Thoracic aorta (tissue), 2 donors: Measurements from ENCODE around the gene NPVF. TPM values are rescaled to one million over a fixed set of nuclear protein-coding genes. Genes with fewer than 3 reads are reported as not detected.

Source experiments
- ATAC-seq: fragments of 150-250 bp; one replicate; pipeline ENCODE4 v1.8.0; 2017; ENCODE audit warnings: low read depth; ENCODE audit not compliant: insufficient number of reproducible peaks, low FRiP score
- DNase-seq: peaks from one replicate; pipeline ENCODE4 v3.0.0-alpha.2; 2020; ENCODE audit warnings: low spot score
- H3K27ac ChIP-seq, 2 donors: fragments of 200-600 bp; sonication (generic); 1 replicate in 1 of 2; 2 replicates in 1 of 2; pipeline ENCODE4 v1.5.1; 2016; ENCODE audit warnings: mild to moderate bottlenecking in 2 of 2, moderate library complexity in 2 of 2
- H3K27me3 ChIP-seq: fragments of 200-600 bp; sonication (generic); replicated peaks from 2 replicates; pipeline ENCODE4 v1.6.0; 2016; ENCODE audit warnings: mild to moderate bottlenecking; ENCODE audit not compliant: insufficient read depth
- H3K36me3 ChIP-seq: fragments of 200-600 bp; sonication (generic); one replicate; pipeline ENCODE4 v1.5.1; 2016
- H3K4me1 ChIP-seq, 2 donors: fragments of 200-600 bp; sonication (generic); 1 replicate in 1 of 2; 2 replicates in 1 of 2; pipeline versions ENCODE4 v1.5.1 to v1.6.0; 2016; ENCODE audit warnings: low read depth in 2 of 2, mild to moderate bottlenecking in 1 of 2; ENCODE audit not compliant: control insufficient read depth in 1 of 2
- H3K4me3 ChIP-seq: fragments of 200-600 bp; sonication (generic); 2 replicates; pipeline ENCODE4 v1.5.1; 2016; ENCODE audit warnings: mild to moderate bottlenecking
- H3K9me3 ChIP-seq: fragments of 200-600 bp; sonication (generic); 2 replicates; pipeline ENCODE4 v1.5.1; 2016
- total RNA-seq, 2 donors: library from RNA; depleted of rRNA; stranded (reverse); fragments of >200 nt; gene quantifications; one replicate each; pipeline versions ENCODE4 v1.1.0 to v1.2.3, GENCODE V29; 2016
- TF ChIP-seq, protein P1 (sequence below): fragments of 200-600 bp; sonication (generic); IDR thresholded peaks from one replicate; pipeline ENCODE4 v1.5.1; 2019; ENCODE audit warnings: antibody characterized with exemption

The NPVF gene
- total RNA-seq, 2 donors from 2014 or later, result not detected

DNA sequence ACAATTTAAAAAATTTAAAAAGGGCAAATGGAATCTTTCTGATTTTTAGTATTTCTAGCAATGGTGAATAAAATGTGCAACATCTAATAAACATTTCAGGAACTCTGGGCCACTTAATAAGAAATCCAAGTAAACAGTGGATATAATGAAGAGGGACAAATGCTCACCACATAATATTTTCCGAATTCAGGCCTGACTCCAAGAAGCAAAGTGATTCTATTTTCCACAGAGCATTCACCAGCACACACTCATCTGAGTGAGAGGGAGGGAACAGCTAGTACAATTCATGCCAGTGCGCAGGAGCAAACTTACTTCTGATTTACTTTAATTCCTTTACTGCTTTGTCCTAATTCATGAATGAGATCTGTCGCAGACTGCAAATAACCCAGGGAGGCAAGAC, 10.1 kb downstream of the NPVF start:
- no peak overlapping the region for H3K27ac ChIP-seq
- H3K4me1 ChIP-seq, result no peaks in the 10 kb centered on the region
- TF ChIP-seq, protein P1, sequence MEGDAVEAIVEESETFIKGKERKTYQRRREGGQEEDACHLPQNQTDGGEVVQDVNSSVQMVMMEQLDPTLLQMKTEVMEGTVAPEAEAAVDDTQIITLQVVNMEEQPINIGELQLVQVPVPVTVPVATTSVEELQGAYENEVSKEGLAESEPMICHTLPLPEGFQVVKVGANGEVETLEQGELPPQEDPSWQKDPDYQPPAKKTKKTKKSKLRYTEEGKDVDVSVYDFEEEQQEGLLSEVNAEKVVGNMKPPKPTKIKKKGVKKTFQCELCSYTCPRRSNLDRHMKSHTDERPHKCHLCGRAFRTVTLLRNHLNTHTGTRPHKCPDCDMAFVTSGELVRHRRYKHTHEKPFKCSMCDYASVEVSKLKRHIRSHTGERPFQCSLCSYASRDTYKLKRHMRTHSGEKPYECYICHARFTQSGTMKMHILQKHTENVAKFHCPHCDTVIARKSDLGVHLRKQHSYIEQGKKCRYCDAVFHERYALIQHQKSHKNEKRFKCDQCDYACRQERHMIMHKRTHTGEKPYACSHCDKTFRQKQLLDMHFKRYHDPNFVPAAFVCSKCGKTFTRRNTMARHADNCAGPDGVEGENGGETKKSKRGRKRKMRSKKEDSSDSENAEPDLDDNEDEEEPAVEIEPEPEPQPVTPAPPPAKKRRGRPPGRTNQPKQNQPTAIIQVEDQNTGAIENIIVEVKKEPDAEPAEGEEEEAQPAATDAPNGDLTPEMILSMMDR, result no peak
- no peaks in the 10 kb centered on the region for H3K27me3 ChIP-seq
- H3K36me3 ChIP-seq, result no peaks in the 10 kb centered on the region
- DNase-seq (no peak), ATAC-seq (no peak)
- no peaks in the 10 kb centered on the region for H3K9me3 ChIP-seq
- H3K4me3 ChIP-seq, result no peak overlapping the region

DNA sequence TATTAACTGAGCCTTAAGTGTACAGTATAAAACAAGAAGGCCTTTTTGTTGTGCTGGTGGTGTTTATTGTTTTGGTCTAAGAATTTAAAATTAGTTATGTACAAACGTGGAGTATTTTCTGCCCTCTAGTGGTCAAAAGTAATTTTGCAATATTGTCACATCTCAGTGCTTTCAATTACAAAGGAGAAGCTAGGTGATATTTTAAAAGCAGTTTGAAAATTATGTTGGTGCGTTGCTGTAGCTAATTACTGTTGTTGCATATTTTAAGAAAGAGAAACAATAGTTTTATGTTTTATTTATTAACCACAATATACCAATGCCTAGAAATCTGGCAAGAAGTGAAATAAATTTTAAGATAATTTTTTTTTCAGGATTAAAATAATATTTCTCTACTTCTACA, 11.4 kb downstream of the NPVF start:
- Histone ChIP-seq H3K4me1 (no peaks in the 10 kb centered on the region), H3K27ac (no peak overlapping the region), H3K9me3 (no peaks in the 10 kb centered on the region), H3K36me3 (no peaks in the 10 kb centered on the region), H3K27me3 (no peaks in the 10 kb centered on the region), H3K4me3 (no peak overlapping the region)
- TF ChIP-seq, protein P1, result peak; percentile 76
- DNase-seq, result no peak
- no peak for ATAC-seq

- DNase-seq (no peak), ATAC-seq (no peak)
- Histone ChIP-seq H3K27me3 (no peaks in the 10 kb centered on the region), H3K4me1 (no peaks in the 10 kb centered on the region), H3K9me3 (no peaks in the 10 kb centered on the region), H3K27ac (no peak overlapping the region), H3K36me3 (no peaks in the 10 kb centered on the region), H3K4me3 (no peak overlapping the region)
- TF ChIP-seq, protein P1, result no peak
These were observed 12.5 kb downstream of the NPVF start for GRCh38 chr7:25215694-25216335.

DNA sequence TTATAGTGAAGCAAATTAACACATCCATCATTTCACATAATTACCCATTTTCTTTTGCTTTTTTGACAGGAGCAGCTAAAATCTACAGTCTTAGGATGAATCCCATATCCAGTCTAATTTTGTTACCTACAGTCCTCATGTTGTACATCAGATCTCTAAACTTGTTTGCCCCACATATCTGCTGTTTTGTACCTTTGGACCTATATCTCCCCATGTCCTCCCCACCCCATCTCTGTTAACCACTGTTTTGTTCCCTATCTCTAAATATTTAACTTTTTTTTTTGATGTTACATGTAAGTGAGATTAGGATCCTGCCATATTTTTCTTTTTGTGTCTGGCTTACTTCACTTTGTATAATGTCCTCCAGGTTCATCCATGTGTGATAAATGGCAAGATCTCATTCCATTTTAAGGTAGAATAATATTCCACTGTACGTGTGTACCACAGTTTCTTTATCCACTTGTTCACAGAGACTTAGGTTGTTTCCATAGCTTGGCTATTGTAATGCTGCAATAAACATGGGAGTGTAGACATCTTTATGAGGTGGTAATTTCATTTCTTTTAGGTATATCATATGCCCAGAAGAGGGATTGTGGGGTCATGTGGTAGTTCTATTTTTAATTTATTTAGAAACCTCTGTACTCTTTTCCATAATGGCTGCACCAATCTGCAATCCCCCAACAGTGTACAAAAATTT, 19.6 kb downstream of the NPVF start:
- H3K4me3 ChIP-seq, result no peak overlapping the region
- H3K36me3 ChIP-seq, result no peaks in the 10 kb centered on the region
- ATAC-seq (no peak), DNase-seq (no peak)
- no peaks in the 10 kb centered on the region for H3K4me1 ChIP-seq
- H3K9me3 ChIP-seq, result no peaks in the 10 kb centered on the region
- no peak overlapping the region for H3K27ac ChIP-seq
- TF ChIP-seq, protein P1, result no peak
- peaks cover 4% of the 10 kb centered on the region for H3K27me3 ChIP-seq

- Histone ChIP-seq H3K4me1 (no peaks in the 10 kb centered on the region), H3K9me3 (no peaks in the 10 kb centered on the region), H3K4me3 (no peak overlapping the region), H3K27me3 (peaks cover 4% of the 10 kb centered on the region), H3K36me3 (no peaks in the 10 kb centered on the region), H3K27ac (no peak overlapping the region)
- DNase-seq (no peak), ATAC-seq (no peak)
- TF ChIP-seq, protein P1, result no peak
These were observed 20.4 kb downstream of the NPVF start for GRCh38 chr7:25207887-25208286.
